IMR-90 (cell line): ENCODE results near the gene CRYBB1. TPM values are rescaled to one million over a fixed set of nuclear protein-coding genes. Genes with fewer than 3 reads are reported as not detected.

Experiments used
- ATAC-seq: fragments of 200-7000 bp; cut with Tn5 transposase; 2 replicates; pipeline ENCODE4 v1.9.1; 2020; ENCODE audit warnings: low read depth, mild to moderate bottlenecking, moderate library complexity
- BruUV-seq: library from RNA; stranded (reverse); fragments of 400-500 nt; replicated peaks from 2 replicates; lab custom pipeline; 2021; lab: Mats Ljungman, UMichigan
- CTCF ChIA-PET: fragments of 300-600 bp; formaldehyde crosslinking; extraction: SDS; loops from one replicate; lab custom pipeline; 2021; ENCODE audit warnings: antibody characterized with exemption; lab: Yijun Ruan, JAX
- POLR2A ChIA-PET: fragments of 300-600 bp; sonication (Branson Sonifier 250); formaldehyde crosslinking; loops from one replicate; lab custom pipeline; 2022; ENCODE audit warnings: antibody characterized with exemption; ENCODE audit not compliant: unreplicated experiment; lab: Charles Lee
- DNase-seq: peaks from one replicate; pipeline ENCODE4 v3.0.0; 2013
- H2AFZ ChIP-seq: replicated peaks from 2 replicates; pipeline ENCODE3; 2013; ENCODE audit warnings: low read length, mild to moderate bottlenecking; ENCODE audit not compliant: poor library complexity
- H2AK5ac ChIP-seq: 2 replicates; pipeline ENCODE4 v1.6.1; 2013; ENCODE audit warnings: low read depth, low read length, inconsistent platforms
- H2AK9ac ChIP-seq: replicated peaks from 2 replicates; pipeline ENCODE3; 2013; ENCODE audit warnings: mild to moderate bottlenecking, low read depth, low read length, moderate library complexity; ENCODE audit not compliant: poor library complexity
- H2BK120ac ChIP-seq: 2 replicates; pipeline ENCODE4 v1.6.1; 2013; ENCODE audit warnings: low read depth, low read length, inconsistent platforms
- H2BK15ac ChIP-seq: 3 replicates; pipeline ENCODE4 v1.6.1; 2013; ENCODE audit warnings: low read depth, low read length, inconsistent platforms
- H2BK20ac ChIP-seq: 2 replicates; pipeline ENCODE4 v1.6.1; 2013; ENCODE audit warnings: low read depth, mild to moderate bottlenecking, inconsistent platforms, low read length, moderate library complexity
- H2BK5ac ChIP-seq: 2 replicates; pipeline ENCODE4 v1.6.1; 2013; ENCODE audit warnings: mild to moderate bottlenecking, low read depth, low read length, inconsistent platforms; ENCODE audit not compliant: poor library complexity, severe bottlenecking
- H3K14ac ChIP-seq: replicated peaks from 2 replicates; pipeline ENCODE4 v1.6.1; 2013; ENCODE audit warnings: low read depth, low read length, inconsistent platforms
- H3K18ac ChIP-seq: 2 replicates; pipeline ENCODE4 v1.6.1; 2013; ENCODE audit warnings: low read depth, low read length, control low read depth
- H3K23ac ChIP-seq: 2 replicates; pipeline ENCODE4 v1.6.1; 2013; ENCODE audit warnings: low read depth, low read length, inconsistent platforms
- H3K27ac ChIP-seq: 2 replicates; pipeline ENCODE4 v1.5.1; 2013; ENCODE audit warnings: mild to moderate bottlenecking, control low read depth, low read length; ENCODE audit not compliant: insufficient read depth
- H3K27me3 ChIP-seq: 2 replicates; pipeline ENCODE4 v1.6.1; 2013; ENCODE audit warnings: low read length; ENCODE audit not compliant: control insufficient read depth, insufficient read depth
- H3K36me3 ChIP-seq: 2 replicates; pipeline ENCODE4 v1.6.1; 2013; ENCODE audit warnings: low read length, mixed read lengths; ENCODE audit not compliant: control insufficient read depth, insufficient read depth
- H3K4ac ChIP-seq: 2 replicates; pipeline ENCODE4 v1.6.1; 2013; ENCODE audit warnings: low read depth, low read length, inconsistent platforms
- H3K4me1 ChIP-seq: 2 replicates; pipeline ENCODE4 v1.6.1; 2013; ENCODE audit warnings: low read length, mixed read lengths; ENCODE audit not compliant: control insufficient read depth, insufficient read depth
- H3K4me2 ChIP-seq: 2 replicates; pipeline ENCODE4 v1.6.1; 2013; ENCODE audit warnings: low read depth, mild to moderate bottlenecking, control low read depth, low read length, moderate library complexity
- H3K4me3 ChIP-seq: 2 replicates; pipeline ENCODE4 v1.5.1; 2013; ENCODE audit warnings: low read depth, mild to moderate bottlenecking, control low read depth, low read length, moderate library complexity; ENCODE audit not compliant: insufficient read depth
- H3K56ac ChIP-seq: 2 replicates; pipeline ENCODE4 v1.6.1; 2013; ENCODE audit warnings: low read length, inconsistent platforms; ENCODE audit not compliant: insufficient read depth; ENCODE audit errors: extremely low read depth
- H3K79me1 ChIP-seq, 2 experiments: 2 replicates each; pipeline ENCODE4 v1.6.1; 2013; ENCODE audit warnings: low read length in 2 of 2, inconsistent platforms in 1 of 2, low read depth in 1 of 2
- H3K9ac ChIP-seq: 2 replicates; pipeline ENCODE4 v1.6.1; 2013; ENCODE audit warnings: low read depth, low read length, control low read depth
- H3K9me1 ChIP-seq: 2 replicates; pipeline ENCODE4 v1.6.1; 2013; ENCODE audit warnings: low read length, inconsistent platforms; ENCODE audit not compliant: insufficient read depth
- H3K9me3 ChIP-seq: 2 replicates; pipeline ENCODE4 v1.6.1; 2013; ENCODE audit warnings: low read length; ENCODE audit not compliant: control insufficient read depth, insufficient read depth
- H4K20me1 ChIP-seq: 2 replicates; pipeline ENCODE4 v1.6.1; 2013; ENCODE audit warnings: low read length, inconsistent platforms; ENCODE audit not compliant: insufficient read depth
- H4K5ac ChIP-seq: 2 replicates; pipeline ENCODE4 v1.6.1; 2013; ENCODE audit warnings: mild to moderate bottlenecking, low read depth, low read length, control low read depth
- H4K8ac ChIP-seq, 2 experiments: 2 replicates each; pipeline ENCODE4 v1.6.1; 2013; ENCODE audit warnings: low read depth in 2 of 2, low read length in 2 of 2, control low read depth in 1 of 2, inconsistent platforms in 1 of 2
- H4K91ac ChIP-seq: 2 replicates; pipeline ENCODE4 v1.6.1; 2013; ENCODE audit warnings: low read depth, low read length, inconsistent platforms; ENCODE audit not compliant: insufficient read depth
- CHD1 ChIP-seq: IDR thresholded peaks from 2 replicates; pipeline ENCODE4 v1.6.1; 2012; ENCODE audit warnings: low read depth, low read length, improper control_type of control experiment
- FOS ChIP-seq: fragments of 150-350 bp; IDR thresholded peaks from 2 replicates; pipeline ENCODE4 v1.6.1; 2016; ENCODE audit warnings: low read depth, low read length
- MAFK ChIP-seq: IDR thresholded peaks from 2 replicates; pipeline ENCODE4 v1.6.1; 2012; ENCODE audit warnings: low read depth, low read length, improper control_type of control experiment
- RAD21 ChIP-seq: IDR thresholded peaks from 2 replicates; pipeline ENCODE4 v1.6.1; 2012; ENCODE audit warnings: low read length, improper control_type of control experiment
- RFX5 ChIP-seq: IDR thresholded peaks from 2 replicates; pipeline ENCODE4 v1.8.0; 2012; ENCODE audit warnings: low read depth, mild to moderate bottlenecking, low read length, moderate library complexity
- whole genome bisulfite sequencing, 2 experiments: methylation state at CpG; one replicate each; pipeline versions ENCODE4 v1.1.5 to v1.1.7; 2013; ENCODE audit warnings: missing lambda C conversion rate in 2 of 2; ENCODE audit not compliant: insufficient read length in 1 of 2; ENCODE audit errors: extremely low coverage in 2 of 2; 5-methylcytosine and 5-hydroxymethylcytosine counted together
- dilution Hi-C: fragments of 300-500 bp; cut with HindIII; formaldehyde crosslinking; loops from one replicate; pipeline ENCODE4 v1.14.3; 2018; ENCODE audit warnings: low sequenced_read_pairs; ENCODE audit not compliant: unreplicated experiment
- in situ Hi-C: fragments of 300-500 bp; cut with MboI; formaldehyde crosslinking; loops from 3 replicates; pipeline ENCODE4 v1.14.3; 2019; ENCODE audit warnings: low sequenced_read_pairs, inconsistent platforms, mixed read lengths
- intact Hi-C: fragments of 100-400 bp; cut with micrococcal nuclease; formaldehyde crosslinking; loops from 2 replicates; pipeline ENCODE4 v1.10.0; 2022
- polyA plus RNA-seq, 3 experiments: library from polyadenylated mRNA; depleted of rRNA; stranded (reverse); fragments of >200 nt; gene quantifications; 2 replicates each; pipeline ENCODE4 v1.2.3, GENCODE V29; 2012; ENCODE audit warnings: low replicate concordance in 1 of 3
- total RNA-seq: library from RNA; depleted of rRNA; stranded (reverse); fragments of >200 nt; gene quantifications from 2 replicates; pipeline ENCODE4 v1.2.3, GENCODE V29; 2012
- TF ChIP-seq, protein P1 (sequence below): fragments of 150-350 bp; IDR thresholded peaks from 2 replicates; pipeline ENCODE4 v1.6.1; 2017; ENCODE audit warnings: mild to moderate bottlenecking, antibody characterized with exemption, low read length, low read depth

Gene CRYBB1
- total and polyA plus RNA-seq, 2 of the 4 experiments (the other 2 are of a cell fraction), result not detected

DNA sequence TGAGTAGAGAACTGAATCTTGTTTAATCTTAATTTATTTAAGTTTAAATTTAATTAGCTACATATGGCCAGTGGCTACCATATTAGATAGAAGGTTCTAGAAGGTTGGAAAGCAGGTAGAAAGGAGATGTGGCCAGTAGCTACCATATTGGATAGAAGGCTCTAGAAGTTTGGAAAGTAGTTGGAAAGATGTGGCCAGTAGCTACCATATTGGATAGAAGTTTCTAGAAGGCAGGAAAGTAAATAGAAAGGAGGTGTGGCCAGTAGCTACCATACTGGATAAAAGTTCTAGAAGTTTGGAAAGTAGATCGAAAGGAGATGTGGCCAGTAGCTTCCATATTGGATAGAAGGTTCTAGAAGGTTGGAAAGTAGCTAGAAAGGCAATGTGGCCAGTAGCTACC, 6.2 kb upstream of the CRYBB1 start:
- H3K9me1 ChIP-seq, result no peaks in the 10 kb centered on the region
- no peaks in the 10 kb centered on the region for H3K9me3 ChIP-seq
- TF ChIP-seq CHD1 (no peak), MAFK (no peak), RAD21 (no peak), RFX5 (no peak), FOS (no peak)
- TF ChIP-seq, protein P1, sequence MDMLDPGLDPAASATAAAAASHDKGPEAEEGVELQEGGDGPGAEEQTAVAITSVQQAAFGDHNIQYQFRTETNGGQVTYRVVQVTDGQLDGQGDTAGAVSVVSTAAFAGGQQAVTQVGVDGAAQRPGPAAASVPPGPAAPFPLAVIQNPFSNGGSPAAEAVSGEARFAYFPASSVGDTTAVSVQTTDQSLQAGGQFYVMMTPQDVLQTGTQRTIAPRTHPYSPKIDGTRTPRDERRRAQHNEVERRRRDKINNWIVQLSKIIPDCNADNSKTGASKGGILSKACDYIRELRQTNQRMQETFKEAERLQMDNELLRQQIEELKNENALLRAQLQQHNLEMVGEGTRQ, result no peak
- CTCF ChIA-PET, result no interaction called here
- no peak overlapping the region for H2BK20ac ChIP-seq
- H3K27me3 ChIP-seq, result peaks cover 31% of the 10 kb centered on the region
- H3K27ac ChIP-seq, result no peak overlapping the region
- no peak overlapping the region for H3K23ac ChIP-seq
- no peak for DNase-seq
- H3K56ac ChIP-seq, result no peak overlapping the region
- no TSS peak for BruUV-seq
- H2BK120ac ChIP-seq, result no peak overlapping the region
- no peak overlapping the region for H3K4ac ChIP-seq
- H2AK9ac ChIP-seq, result no peak overlapping the region
- POLR2A ChIA-PET, result interaction anchor here (0.6 kb wide), 1 partner anchor 140 kb away, joined by 3 read pairs; no protein-coding TSS in a partner anchor
- H3K9ac ChIP-seq, result no peak overlapping the region
- H3K4me2 ChIP-seq, result no peak overlapping the region
- H4K91ac ChIP-seq, result no peak overlapping the region
- H3K4me3 ChIP-seq, result no peak overlapping the region
- H3K18ac ChIP-seq, result no peak overlapping the region
- in situ Hi-C loops (no loop called here), intact Hi-C loops (no loop called here), dilution Hi-C loops (no loop called here)
- no peaks in the 10 kb centered on the region for H3K79me1 ChIP-seq
- no peak overlapping the region for H4K8ac ChIP-seq
- no peak overlapping the region for H4K5ac ChIP-seq
- no peaks in the 10 kb centered on the region for H3K4me1 ChIP-seq
- no peak overlapping the region for H3K14ac ChIP-seq
- H2AK5ac ChIP-seq, result no peak overlapping the region
- H4K20me1 ChIP-seq, result no peaks in the 10 kb centered on the region
- H2BK15ac ChIP-seq, result no peak overlapping the region
- 56% methylated on average over 1 of the region's 1 CpG; no CpG with 5 or more reads in 1 of the 2 experiments for WGBS, 2 experiments
- no peaks in the 10 kb centered on the region for H3K36me3 ChIP-seq
- no peak overlapping the region for H2BK5ac ChIP-seq
- no peak for ATAC-seq
- H2AFZ ChIP-seq, result no peak overlapping the region
